H1 (cell line): Measurements from ENCODE around the gene RPS21. TPM values are rescaled to one million over a fixed set of nuclear protein-coding genes. Genes with fewer than 3 reads are reported as not detected.

Experiments used
- CTCF ChIA-PET: fragments of 300-600 bp; sonication (Branson Sonifier 250); formaldehyde crosslinking; loops from one replicate; lab custom pipeline; 2021; ENCODE audit not compliant: partially characterized antibody; lab: Charles Lee
- POLR2A ChIA-PET: fragments of 300-600 bp; sonication (Branson Sonifier 250); formaldehyde crosslinking; loops from one replicate; lab custom pipeline; 2021; ENCODE audit warnings: inconsistent platforms; ENCODE audit not compliant: partially characterized antibody; lab: Charles Lee
- DNase-seq, 2 experiments: peaks; one replicate each; pipeline versions ENCODE4 v3.0.0 to v3.0.0-alpha.2; 2010 to 2022; ENCODE audit warnings: low spot score in 2 of 2, low read depth in 1 of 2, mixed read lengths in 1 of 2
- FAIRE-seq: peaks from 2 replicates; lab custom pipeline; 2011; peaks lifted over from hg19 to GRCh38; lab: Jason Lieb, UNC
- H2AFZ ChIP-seq: 2 replicates; pipeline ENCODE4 v1.8.1; 2012; ENCODE audit warnings: low read length, inconsistent platforms
- H2AK5ac ChIP-seq: 2 replicates; pipeline ENCODE4 v1.6.1; 2013; ENCODE audit warnings: low read depth, low read length
- H2BK120ac ChIP-seq: replicated peaks from 2 replicates; pipeline ENCODE3; 2013; ENCODE audit warnings: low read depth, low read length, inconsistent platforms
- H2BK12ac ChIP-seq: 2 replicates; pipeline ENCODE4 v1.6.1; 2013; ENCODE audit warnings: low read depth, low read length
- H2BK15ac ChIP-seq: 2 replicates; pipeline ENCODE4 v1.6.1; 2013; ENCODE audit warnings: low read length
- H2BK20ac ChIP-seq: 2 replicates; pipeline ENCODE4 v1.6.1; 2013; ENCODE audit warnings: low read length
- H2BK5ac ChIP-seq: 2 replicates; pipeline ENCODE4 v1.6.1; 2013; ENCODE audit warnings: low read depth, low read length
- H3K14ac ChIP-seq: 2 replicates; pipeline ENCODE4 v1.6.1; 2013; ENCODE audit warnings: inconsistent platforms; ENCODE audit not compliant: insufficient read length
- H3K18ac ChIP-seq: 2 replicates; pipeline ENCODE4 v1.6.1; 2013; ENCODE audit warnings: low read length; ENCODE audit errors: extremely low read depth
- H3K23ac ChIP-seq: 2 replicates; pipeline ENCODE4 v1.6.1; 2013; ENCODE audit warnings: inconsistent platforms; ENCODE audit not compliant: insufficient read length
- H3K23me2 ChIP-seq: 2 replicates; pipeline ENCODE4 v1.6.1; 2013; ENCODE audit warnings: low read depth, low read length
- H3K27ac ChIP-seq: 2 replicates; pipeline ENCODE4 v1.6.1; 2011; ENCODE audit warnings: low read depth, low read length, inconsistent platforms
- H3K27me3 ChIP-seq, 4 experiments: replicated peaks in 1 of 4; 1 replicate in 1 of 4; 2 replicates in 3 of 4; pipeline versions ENCODE4 v1.6.1 to v1.8.1; 2011 to 2013; ENCODE audit warnings: low read length in 3 of 4, mild to moderate bottlenecking in 3 of 4, inconsistent platforms in 2 of 4, mixed read lengths in 2 of 4, moderate library complexity in 1 of 4; ENCODE audit not compliant: control insufficient read depth in 3 of 4, insufficient read depth in 3 of 4; ENCODE audit errors: extremely low read depth in 1 of 4
- H3K36me3 ChIP-seq, 4 experiments: 2 replicates each; pipeline versions ENCODE4 v1.6.1 to v1.8.1; 2011 to 2013; ENCODE audit warnings: mild to moderate bottlenecking in 4 of 4, low read length in 3 of 4, moderate library complexity in 2 of 4, control low read depth in 1 of 4, inconsistent platforms in 1 of 4; ENCODE audit not compliant: insufficient read depth in 4 of 4, control insufficient read depth in 2 of 4
- H3K4ac ChIP-seq: replicated peaks from 2 replicates; pipeline ENCODE3; 2013; ENCODE audit warnings: low read length, low read depth, mixed read lengths, inconsistent platforms; ENCODE audit not compliant: insufficient read length
- H3K4me1 ChIP-seq, 4 experiments: replicated peaks in 1 of 4; 1 replicate in 1 of 4; 2 replicates in 3 of 4; pipeline versions ENCODE4 v1.6.1 to v1.8.1; 2011 to 2013; ENCODE audit warnings: low read length in 3 of 4, inconsistent platforms in 2 of 4, mixed read lengths in 1 of 4; ENCODE audit not compliant: insufficient read depth in 4 of 4, control insufficient read depth in 3 of 4
- H3K4me2 ChIP-seq, 2 experiments: 2 replicates each; pipeline versions ENCODE4 v1.6.1 to v1.8.1; 2011 to 2013; ENCODE audit warnings: low read depth in 2 of 2, low read length in 2 of 2, control low read depth in 1 of 2, inconsistent platforms in 1 of 2, mild to moderate bottlenecking in 1 of 2; ENCODE audit not compliant: insufficient read depth in 1 of 2
- H3K4me3 ChIP-seq, 4 experiments: fragments of 200-600, 300-600 bp in 1 of 4; sonication (generic), shearing (Covaris generic), sonication (Bioruptor Twin) in 1 of 4; 2 replicates each; pipeline versions ENCODE4 v1.5.1 to v1.8.1; 2011 to 2016; ENCODE audit warnings: low read length in 4 of 4, low read depth in 3 of 4, control low read depth in 2 of 4, inconsistent platforms in 2 of 4, mild to moderate bottlenecking in 2 of 4, mixed read lengths in 1 of 4, moderate library complexity in 1 of 4; ENCODE audit not compliant: insufficient read depth in 2 of 4; ENCODE audit errors: extremely low read depth in 1 of 4
- H3K56ac ChIP-seq: replicated peaks from 2 replicates; pipeline ENCODE3; 2013; ENCODE audit warnings: low read depth, mild to moderate bottlenecking, mixed read lengths, low read length, inconsistent platforms; ENCODE audit not compliant: insufficient read length
- H3K79me1 ChIP-seq: 2 replicates; pipeline ENCODE4 v1.6.1; 2013; ENCODE audit warnings: low read depth, low read length, control low read depth
- H3K79me2 ChIP-seq, 2 experiments: 2 replicates each; pipeline versions ENCODE4 v1.6.1 to v1.8.1; 2012 to 2013; ENCODE audit warnings: low read length in 2 of 2, mild to moderate bottlenecking in 2 of 2, inconsistent platforms in 1 of 2; ENCODE audit not compliant: insufficient read depth in 2 of 2, control insufficient read depth in 1 of 2
- H3K9ac ChIP-seq, 4 experiments: replicated peaks in 1 of 4; 1 replicate in 1 of 4; 2 replicates in 3 of 4; pipeline versions ENCODE4 v1.6.1 to v1.8.1; 2011 to 2013; ENCODE audit warnings: low read depth in 3 of 4, low read length in 3 of 4, control low read depth in 2 of 4, mild to moderate bottlenecking in 2 of 4, moderate library complexity in 2 of 4, inconsistent platforms in 1 of 4; ENCODE audit errors: extremely low read depth in 1 of 4
- H3K9me3 ChIP-seq, 2 experiments: 2 replicates each; pipeline versions ENCODE4 v1.6.1 to v1.8.1; 2012 to 2013; ENCODE audit warnings: mild to moderate bottlenecking in 2 of 2, moderate library complexity in 2 of 2, control low read depth in 1 of 2, inconsistent platforms in 1 of 2, low read depth in 1 of 2, low read length in 1 of 2, mixed read lengths in 1 of 2; ENCODE audit not compliant: insufficient read depth in 2 of 2
- H4K20me1 ChIP-seq, 2 experiments: replicated peaks in 1 of 2; 2 replicates each; pipeline versions ENCODE3 to v1.8.1; 2011 to 2013; ENCODE audit warnings: inconsistent platforms in 2 of 2, low read length in 2 of 2, mild to moderate bottlenecking in 1 of 2; ENCODE audit not compliant: insufficient read depth in 2 of 2, control insufficient read depth in 1 of 2
- H4K5ac ChIP-seq: 2 replicates; pipeline ENCODE4 v1.6.1; 2013; ENCODE audit warnings: low read length, low read depth, mixed read lengths, inconsistent platforms; ENCODE audit not compliant: insufficient read length
- H4K8ac ChIP-seq: 2 replicates; pipeline ENCODE4 v1.8.0; 2013; ENCODE audit warnings: mild to moderate bottlenecking, moderate library complexity, low read length, inconsistent platforms; ENCODE audit not compliant: insufficient read depth; ENCODE audit errors: extremely low read depth
- H4K91ac ChIP-seq: replicated peaks from 2 replicates; pipeline ENCODE3; 2013; ENCODE audit warnings: low read length, mixed read lengths, inconsistent platforms; ENCODE audit not compliant: insufficient read length
- ASH2L ChIP-seq: fragments of 200-600, 300-600 bp; sonication (generic); IDR thresholded peaks from one replicate; pipeline ENCODE4 v1.7.1; 2017; ENCODE audit warnings: low read length
- CHD2 ChIP-seq: IDR thresholded peaks from 2 replicates; pipeline ENCODE4 v1.6.1; 2012; ENCODE audit warnings: low read length, improper control_type of control experiment
- FOSL1 ChIP-seq: IDR thresholded peaks from 2 replicates; pipeline ENCODE4 v1.6.1; 2011; ENCODE audit warnings: mild to moderate bottlenecking, low read depth, low read length, moderate library complexity; ENCODE audit not compliant: insufficient read depth
- GTF2F1 ChIP-seq: IDR thresholded peaks from 2 replicates; pipeline ENCODE4 v1.6.1; 2012; ENCODE audit warnings: low read depth, low read length, improper control_type of control experiment, borderline replicate concordance
- HDAC6 ChIP-seq: IDR thresholded peaks from one replicate; pipeline ENCODE4 v1.7.1; 2012; ENCODE audit warnings: low read depth, mild to moderate bottlenecking, inconsistent platforms, low read length, moderate library complexity
- RAD21 ChIP-seq, 2 experiments: IDR thresholded peaks in 1 of 2; conservative IDR thresholded peaks in 1 of 2; 2 replicates each; pipeline ENCODE4 v1.6.1; 2011; ENCODE audit warnings: low read depth in 2 of 2, low read length in 2 of 2, improper control_type of control experiment in 1 of 2, inconsistent platforms in 1 of 2, mild to moderate bottlenecking in 1 of 2, moderate library complexity in 1 of 2
- RFX5 ChIP-seq: IDR thresholded peaks from 2 replicates; pipeline ENCODE4 v1.6.1; 2011; ENCODE audit warnings: low read depth, low read length, improper control_type of control experiment, borderline replicate concordance
- RXRA ChIP-seq: IDR thresholded peaks from 2 replicates; pipeline ENCODE4 v1.6.1; 2011; ENCODE audit warnings: low read depth, mild to moderate bottlenecking, low read length, moderate library complexity; ENCODE audit not compliant: insufficient read depth
- SP2 ChIP-seq: IDR thresholded peaks from 2 replicates; pipeline ENCODE4 v1.6.1; 2012; ENCODE audit warnings: mild to moderate bottlenecking, low read length, inconsistent platforms
- WGBS, 2 experiments: shearing (Covaris generic) in 1 of 2; methylation state at CpG; one replicate each; pipeline versions ENCODE4 v1.1.6 to v1.1.7; 2013 to 2015; ENCODE audit warnings: low lambda C conversion rate in 2 of 2, mixed read lengths in 2 of 2, inconsistent platforms in 1 of 2, low coverage in 1 of 2, missing lambda C conversion rate in 1 of 2; ENCODE audit not compliant: insufficient replicate concordance in 2 of 2, insufficient coverage in 1 of 2, insufficient read length in 1 of 2; ENCODE audit errors: extremely low coverage in 1 of 2, missing lambda C conversion rate in 1 of 2; 5-methylcytosine and 5-hydroxymethylcytosine counted together
- polyA plus RNA-seq, 7 experiments: library from polyadenylated mRNA; depleted of rRNA in 3 of 7; stranded (reverse) in 5 of 7; unstranded in 2 of 7; fragments of >200 nt in 5 of 7; fragments of 200-250 nt in 2 of 7; gene quantifications; 1 replicate in 5 of 7; 2 replicates in 1 of 7; 4 replicates in 1 of 7; pipeline versions ENCODE4 v1.2.1 to v1.2.3, GENCODE V29; 2011 to 2013; ENCODE audit warnings: missing spikeins in 2 of 7, mixed read lengths in 2 of 7
- total RNA-seq: library from RNA; stranded (reverse); fragmentation: NEBNext Ultra II Directional; extraction: Animal tissue kit (Norgen Biotek cat#: 25700); gene quantifications from 2 replicates; pipeline ENCODE4 v1.2.1, GENCODE V29; 2021
- TF ChIP-seq, protein P1 (sequence below): IDR thresholded peaks from 2 replicates; pipeline ENCODE4 v1.6.1; 2012; ENCODE audit warnings: inconsistent platforms
- TF ChIP-seq, protein P2 (sequence below): IDR thresholded peaks from 2 replicates; pipeline ENCODE4 v1.6.1; 2012; ENCODE audit warnings: inconsistent platforms

Gene RPS21
- total and polyA plus RNA-seq, 2 of the 8 experiments (the other 6 are each of a cell fraction or from before 2014, with no cell fraction given): 1,787 to 7,219 TPM

DNA sequence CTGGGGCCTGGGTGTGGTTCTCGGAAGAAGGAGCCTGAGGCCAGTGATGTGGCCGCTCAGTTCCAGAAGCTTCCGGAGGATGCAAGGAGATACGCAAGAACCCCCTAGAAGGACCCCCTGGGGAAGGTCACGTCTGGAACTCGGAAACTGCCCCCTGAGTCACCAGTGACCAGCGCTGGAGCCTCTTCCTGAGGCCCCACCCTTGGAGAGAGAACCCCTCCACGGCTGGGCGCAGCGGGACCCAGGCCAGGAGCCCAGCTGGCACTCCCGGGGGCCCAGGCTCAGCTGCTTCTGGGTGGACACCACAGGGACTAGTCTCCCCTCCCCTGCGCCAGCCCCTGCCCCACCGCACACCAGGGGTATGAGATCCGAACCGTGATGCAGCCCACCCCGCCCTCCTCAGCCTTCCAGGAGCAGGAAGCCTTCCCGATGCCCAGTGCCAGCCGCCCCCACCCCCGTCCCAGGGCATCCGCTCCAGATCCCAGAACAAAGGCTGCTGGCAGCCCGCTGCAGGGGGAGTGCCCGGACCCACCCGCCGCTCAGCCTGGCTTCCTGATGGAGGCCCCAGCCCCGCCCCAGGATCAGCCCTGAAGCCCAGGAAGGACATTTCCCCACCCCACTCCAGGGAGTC is 27.3 kb upstream of the RPS21 start:
- no peak overlapping the region for H3K4me3 ChIP-seq
- ChIA-PET POLR2A (interaction anchor here (0.9 to 10.4 kb wide), 14 partner anchors 5 to 57 kb away, joined by 3 to 114 read pairs (median 3); partner anchors contain the start of genes ADRM1, CABLES2, LAMA5 and RPS21), CTCF (interaction anchor here (0.9 to 3.5 kb wide), 5 partner anchors 9 to 58 kb away, joined by 3 to 15 read pairs (median 5); no protein-coding TSS in a partner anchor)
- H4K20me1 ChIP-seq: peaks cover 5 to 23% of the 10 kb centered on the region in 2 experiments
- peak overlapping the region; percentile 52 for H4K5ac ChIP-seq
- H3K9ac ChIP-seq: no peak overlapping the region
- peaks cover 27% of the 10 kb centered on the region for H3K79me1 ChIP-seq
- peak overlapping the region; percentile 74 for H3K4ac ChIP-seq
- peaks cover 0 to 19% (median 2%) of the 10 kb centered on the region in 4 experiments; a peak in 3 of 8 replicates for H3K36me3 ChIP-seq
- H2BK15ac ChIP-seq: no peak overlapping the region
- no peak overlapping the region for H2AFZ ChIP-seq
- peak overlapping the region; percentile 10; the same call in 1 of the 2 replicates for H2BK20ac ChIP-seq
- H3K27ac ChIP-seq: peak overlapping the region; percentile 48; the same call in 1 of the 2 replicates
- peaks cover 11 to 82% of the 10 kb centered on the region in 2 experiments; a peak in 3 of 4 replicates for H3K79me2 ChIP-seq
- H2BK5ac ChIP-seq: peak overlapping the region; percentile 76
- no peak overlapping the region for H3K56ac ChIP-seq
- H2BK120ac ChIP-seq: peak overlapping the region; percentile 33
- no peak overlapping the region for H3K4me2 ChIP-seq
- peak overlapping the region; percentile 97 for H4K91ac ChIP-seq
- H3K4me1 ChIP-seq: peaks cover 10 to 76% (median 65%) of the 10 kb centered on the region in 4 experiments
- H3K14ac ChIP-seq: no peak overlapping the region
- H3K27me3 ChIP-seq: no peaks in the 10 kb centered on the region
- peaks cover 2% of the 10 kb centered on the region; the same call in 1 of the 2 replicates for H3K23me2 ChIP-seq
- peak overlapping the region; percentile 45; the same call in 1 of the 2 replicates for H2AK5ac ChIP-seq
- H4K8ac ChIP-seq: peak overlapping the region; percentile 71; the same call in 1 of the 2 replicates
- DNase-seq (no peak), FAIRE-seq (no peak)
- no peak overlapping the region; the same call in 1 of the 2 replicates for H3K18ac ChIP-seq
- no peak overlapping the region for H3K23ac ChIP-seq
- 97% methylated on average over 9 of the region's 25 CpGs; no CpG with 5 or more reads in 1 of the 2 experiments for WGBS, 2 experiments
- H3K9me3 ChIP-seq: no peaks in the 10 kb centered on the region
- H2BK12ac ChIP-seq: peak overlapping the region; percentile 81; the same call in 1 of the 2 replicates
- no peak for TF ChIP-seq RFX5
- TF ChIP-seq RXRA: no peak
- no peak for TF ChIP-seq GTF2F1
- TF ChIP-seq HDAC6: no peak
- TF ChIP-seq RAD21 (IDR thresholded peaks at IDR 0.05 in 1 of 2, conservative IDR thresholded peaks at IDR 0.05 in 1 of 2; ENCODE audit: low read depth in 2 of 2, low read length in 2 of 2): no peak
- no peak for TF ChIP-seq FOSL1
- TF ChIP-seq, protein P1, sequence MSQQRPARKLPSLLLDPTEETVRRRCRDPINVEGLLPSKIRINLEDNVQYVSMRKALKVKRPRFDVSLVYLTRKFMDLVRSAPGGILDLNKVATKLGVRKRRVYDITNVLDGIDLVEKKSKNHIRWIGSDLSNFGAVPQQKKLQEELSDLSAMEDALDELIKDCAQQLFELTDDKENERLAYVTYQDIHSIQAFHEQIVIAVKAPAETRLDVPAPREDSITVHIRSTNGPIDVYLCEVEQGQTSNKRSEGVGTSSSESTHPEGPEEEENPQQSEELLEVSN: no peak
- TF ChIP-seq, protein P2, sequence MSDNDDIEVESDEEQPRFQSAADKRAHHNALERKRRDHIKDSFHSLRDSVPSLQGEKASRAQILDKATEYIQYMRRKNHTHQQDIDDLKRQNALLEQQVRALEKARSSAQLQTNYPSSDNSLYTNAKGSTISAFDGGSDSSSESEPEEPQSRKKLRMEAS: no peak
- TF ChIP-seq SP2: no peak
- TF ChIP-seq CHD2: no peak
- no peak for TF ChIP-seq ASH2L
